K562 (cell line): ENCODE measurements around the gene DHRS13. TPM values are rescaled to one million over a fixed set of nuclear protein-coding genes. Genes with fewer than 3 reads are reported as not detected.
A peak's percentile ranks its signal among the peaks of the same experiment; 100 is the strongest.

Source experiments
- HIVEP1 ChIP-seq: fragments of 250-450 bp; sonication (Bioruptor Pico); IDR thresholded peaks from 2 replicates; pipeline ENCODE4 v1.4.0; 2020; ENCODE audit warnings: mild to moderate bottlenecking
- KDM5B ChIP-seq: fragments of 200-600 bp; sonication (generic); IDR thresholded peaks from 2 replicates; pipeline ENCODE4 v1.6.1; 2012; ENCODE audit warnings: low read depth, mild to moderate bottlenecking, moderate library complexity, low read length, control low read depth, inconsistent platforms; ENCODE audit not compliant: insufficient replicate concordance
- MYC ChIP-seq, 2 experiments: fragments of 250-450 bp in 1 of 2; sonication (Bioruptor Pico) in 1 of 2; IDR thresholded peaks; 2 replicates each; pipeline versions ENCODE4 v1.5.1 to v1.6.1; 2012 to 2021; ENCODE audit warnings: low read depth in 2 of 2, borderline replicate concordance in 1 of 2, improper control_type of control experiment in 1 of 2, low read length in 1 of 2, mild to moderate bottlenecking in 1 of 2, moderate library complexity in 1 of 2
- NCOA6 ChIP-seq: fragments of 450-650 bp; IDR thresholded peaks from 2 replicates; pipeline ENCODE4 v1.6.1; 2017; ENCODE audit warnings: mild to moderate bottlenecking
- STAT6 ChIP-seq: sonication (generic); formaldehyde crosslinking; IDR thresholded peaks from 2 replicates; pipeline ENCODE4 v1.8.1; 2023; ENCODE audit warnings: mild to moderate bottlenecking, missing genetic modification reagents
- THAP7 ChIP-seq: fragments of 250-450 bp; sonication (Bioruptor Pico); IDR thresholded peaks from 2 replicates; pipeline ENCODE4 v1.5.0; 2021
- TOE1 ChIP-seq, 2 experiments: fragments of 450-650 bp in 1 of 2; sonication (generic) in 1 of 2; formaldehyde crosslinking in 1 of 2; IDR thresholded peaks; 2 replicates each; pipeline versions ENCODE4 v1.7.1 to v1.8.0; 2016 to 2022; ENCODE audit warnings: borderline replicate concordance in 2 of 2, mild to moderate bottlenecking in 2 of 2, antibody characterized with exemption in 1 of 2, inconsistent platforms in 1 of 2, low read depth in 1 of 2, missing genetic modification reagents in 1 of 2, moderate library complexity in 1 of 2
- ZNF197 ChIP-seq: fragments of 200-800 bp; sonication (Bioruptor generic); IDR thresholded peaks from 2 replicates; pipeline ENCODE4 v1.6.1; 2016; ENCODE audit warnings: low read depth, missing genetic modification characterization, missing compliant biosample characterization
- polyA plus RNA-seq, 8 experiments: library from polyadenylated mRNA; depleted of rRNA in 4 of 8; stranded (reverse) in 5 of 8; unstranded in 3 of 8; fragments of >200 nt; fragmentation: Nextera tagmentation in 2 of 8; fragmentation: Illumina TruSeq in 1 of 8; extraction: Ambion mirVana in 2 of 8; extraction: Trizol in 1 of 8; gene quantifications; 2 replicates each; pipeline versions ENCODE4 v1.2.1 to v1.2.3, GENCODE V29; 2011 to 2014; ENCODE audit warnings: inconsistent platforms in 1 of 8, missing spikeins in 1 of 8
- total RNA-seq, 7 experiments: library from RNA; depleted of rRNA in 6 of 7; stranded (reverse); fragments of >200 nt in 6 of 7; fragmentation: Illumina TruSeq in 2 of 7; extraction: Trizol in 2 of 7; gene quantifications; 2 replicates each; pipeline versions ENCODE4 v1.2.1 to v1.2.3, GENCODE V29; 2011 to 2021; ENCODE audit warnings: low replicate concordance in 1 of 7
- TF ChIP-seq, protein P1 (sequence below): fragments of 200-800 bp; sonication (Bioruptor generic); IDR thresholded peaks from 2 replicates; pipeline ENCODE4 v1.6.1; 2016; ENCODE audit warnings: missing genetic modification characterization, missing compliant biosample characterization
- TF ChIP-seq, protein P2 (sequence below), 2 experiments: IDR thresholded peaks; 2 replicates each; pipeline ENCODE4 v1.6.1; 2011; ENCODE audit warnings: borderline replicate concordance in 1 of 2, control low read depth in 1 of 2, low read depth in 1 of 2, low read length in 1 of 2, mild to moderate bottlenecking in 1 of 2, mixed read lengths in 1 of 2, moderate library complexity in 1 of 2; ENCODE audit not compliant: insufficient read depth in 1 of 2, insufficient read length in 1 of 2, poor library complexity in 1 of 2, severe bottlenecking in 1 of 2; ENCODE audit errors: extremely low read depth in 1 of 2

The DHRS13 gene
- total and polyA plus RNA-seq, 9 of the 15 experiments (the other 6 are each of a cell fraction or from before 2014, with no cell fraction given), result 0.32 to 52.3 (median 34.3) TPM; not detected in 1

- TF ChIP-seq, protein P1, sequence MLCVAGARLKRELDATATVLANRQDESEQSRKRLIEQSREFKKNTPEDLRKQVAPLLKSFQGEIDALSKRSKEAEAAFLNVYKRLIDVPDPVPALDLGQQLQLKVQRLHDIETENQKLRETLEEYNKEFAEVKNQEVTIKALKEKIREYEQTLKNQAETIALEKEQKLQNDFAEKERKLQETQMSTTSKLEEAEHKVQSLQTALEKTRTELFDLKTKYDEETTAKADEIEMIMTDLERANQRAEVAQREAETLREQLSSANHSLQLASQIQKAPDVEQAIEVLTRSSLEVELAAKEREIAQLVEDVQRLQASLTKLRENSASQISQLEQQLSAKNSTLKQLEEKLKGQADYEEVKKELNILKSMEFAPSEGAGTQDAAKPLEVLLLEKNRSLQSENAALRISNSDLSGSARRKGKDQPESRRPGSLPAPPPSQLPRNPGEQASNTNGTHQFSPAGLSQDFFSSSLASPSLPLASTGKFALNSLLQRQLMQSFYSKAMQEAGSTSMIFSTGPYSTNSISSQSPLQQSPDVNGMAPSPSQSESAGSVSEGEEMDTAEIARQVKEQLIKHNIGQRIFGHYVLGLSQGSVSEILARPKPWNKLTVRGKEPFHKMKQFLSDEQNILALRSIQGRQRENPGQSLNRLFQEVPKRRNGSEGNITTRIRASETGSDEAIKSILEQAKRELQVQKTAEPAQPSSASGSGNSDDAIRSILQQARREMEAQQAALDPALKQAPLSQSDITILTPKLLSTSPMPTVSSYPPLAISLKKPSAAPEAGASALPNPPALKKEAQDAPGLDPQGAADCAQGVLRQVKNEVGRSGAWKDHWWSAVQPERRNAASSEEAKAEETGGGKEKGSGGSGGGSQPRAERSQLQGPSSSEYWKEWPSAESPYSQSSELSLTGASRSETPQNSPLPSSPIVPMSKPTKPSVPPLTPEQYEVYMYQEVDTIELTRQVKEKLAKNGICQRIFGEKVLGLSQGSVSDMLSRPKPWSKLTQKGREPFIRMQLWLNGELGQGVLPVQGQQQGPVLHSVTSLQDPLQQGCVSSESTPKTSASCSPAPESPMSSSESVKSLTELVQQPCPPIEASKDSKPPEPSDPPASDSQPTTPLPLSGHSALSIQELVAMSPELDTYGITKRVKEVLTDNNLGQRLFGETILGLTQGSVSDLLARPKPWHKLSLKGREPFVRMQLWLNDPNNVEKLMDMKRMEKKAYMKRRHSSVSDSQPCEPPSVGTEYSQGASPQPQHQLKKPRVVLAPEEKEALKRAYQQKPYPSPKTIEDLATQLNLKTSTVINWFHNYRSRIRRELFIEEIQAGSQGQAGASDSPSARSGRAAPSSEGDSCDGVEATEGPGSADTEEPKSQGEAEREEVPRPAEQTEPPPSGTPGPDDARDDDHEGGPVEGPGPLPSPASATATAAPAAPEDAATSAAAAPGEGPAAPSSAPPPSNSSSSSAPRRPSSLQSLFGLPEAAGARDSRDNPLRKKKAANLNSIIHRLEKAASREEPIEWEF (CRISPR knock-in tag), result no peak
- TF ChIP-seq HIVEP1 (CRISPR knock-in tag), result no peak
- 0 out of 2 replicates have a peak, but pooled peaks have one; percentile 6 for TF ChIP-seq THAP7
- peak; percentile 99 for TF ChIP-seq ZNF197
- TF ChIP-seq KDM5B, result peak; percentile 33
- TF ChIP-seq MYC (IDR thresholded peaks at IDR 0.05; ENCODE audit: low read depth, low read length), result peak; percentile 66
- no peak; the same call in 1 of the 2 replicates for TF ChIP-seq MYC (CRISPR knock-in tag; IDR thresholded peaks at IDR 0.05; ENCODE audit: borderline replicate concordance, low read depth)
- TF ChIP-seq TOE1 (IDR thresholded peaks at IDR 0.05; ENCODE audit: borderline replicate concordance), result 0 out of 2 replicates have a peak, but pooled peaks have one; percentile 33
- no peak for TF ChIP-seq TOE1 (CRISPR knock-in tag; IDR thresholded peaks at IDR 0.05; ENCODE audit: borderline replicate concordance, low read depth)
- TF ChIP-seq NCOA6, result no peak
- peak; percentile 98 for TF ChIP-seq STAT6 (CRISPR knock-in tag)
- TF ChIP-seq, protein P2, sequence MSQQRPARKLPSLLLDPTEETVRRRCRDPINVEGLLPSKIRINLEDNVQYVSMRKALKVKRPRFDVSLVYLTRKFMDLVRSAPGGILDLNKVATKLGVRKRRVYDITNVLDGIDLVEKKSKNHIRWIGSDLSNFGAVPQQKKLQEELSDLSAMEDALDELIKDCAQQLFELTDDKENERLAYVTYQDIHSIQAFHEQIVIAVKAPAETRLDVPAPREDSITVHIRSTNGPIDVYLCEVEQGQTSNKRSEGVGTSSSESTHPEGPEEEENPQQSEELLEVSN (IDR thresholded peaks at IDR 0.05; ENCODE audit: borderline replicate concordance in 1 of 2, extremely low read depth in 1 of 2, insufficient read depth in 1 of 2, insufficient read length in 1 of 2, low read depth in 1 of 2, low read length in 1 of 2, poor library complexity in 1 of 2, severe bottlenecking in 1 of 2), result no peak
These were observed 49.4 kb upstream of the DHRS13 start (continued) for GRCh38 chr17:28951991-28952975.
